HG03066 (cell line): ENCODE data around the gene CADM2.

Experiments
- ATAC-seq: cut with Tn5 transposase; IDR thresholded peaks from one replicate; pipeline ENCODE4 v1.9.1; 2021; ENCODE audit warnings: low read depth; ENCODE audit not compliant: unreplicated experiment

The CADM2 gene

GRCh38 chr3:85298032-85298431, 339.2 kb downstream of the CADM2 start:
- ATAC-seq = no peak

- no peak for ATAC-seq
These were observed 344.4 kb downstream of the CADM2 start for GRCh38 chr3:85303156-85303555.

DNA sequence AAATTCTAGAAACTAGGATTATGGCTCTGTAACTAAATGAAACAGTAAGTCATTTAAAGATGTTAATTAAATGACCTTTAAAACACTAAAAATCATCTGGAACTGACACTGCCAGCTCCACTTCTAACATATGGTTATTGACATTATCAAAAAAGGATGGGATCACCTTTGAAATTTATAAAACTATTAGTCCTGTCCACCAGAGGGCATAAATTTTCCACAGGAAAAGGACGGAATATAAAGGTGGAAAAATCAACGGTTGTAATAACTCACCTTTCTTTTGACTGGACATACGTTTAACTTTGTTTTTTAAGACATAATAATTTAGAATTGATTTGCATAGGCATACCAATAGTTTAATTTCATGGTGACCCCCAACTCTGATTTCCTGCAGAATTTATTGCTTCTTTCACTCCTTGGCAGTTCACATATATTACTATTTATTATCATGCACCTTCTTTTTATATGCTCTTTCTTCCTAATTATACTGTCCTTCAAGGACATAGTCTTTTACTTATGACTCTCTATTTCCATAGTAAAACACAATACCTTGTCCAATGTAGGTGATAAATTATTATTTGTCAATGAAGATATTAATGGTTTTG, 345.7 kb downstream of the CADM2 start:
- ATAC-seq = no peak

DNA sequence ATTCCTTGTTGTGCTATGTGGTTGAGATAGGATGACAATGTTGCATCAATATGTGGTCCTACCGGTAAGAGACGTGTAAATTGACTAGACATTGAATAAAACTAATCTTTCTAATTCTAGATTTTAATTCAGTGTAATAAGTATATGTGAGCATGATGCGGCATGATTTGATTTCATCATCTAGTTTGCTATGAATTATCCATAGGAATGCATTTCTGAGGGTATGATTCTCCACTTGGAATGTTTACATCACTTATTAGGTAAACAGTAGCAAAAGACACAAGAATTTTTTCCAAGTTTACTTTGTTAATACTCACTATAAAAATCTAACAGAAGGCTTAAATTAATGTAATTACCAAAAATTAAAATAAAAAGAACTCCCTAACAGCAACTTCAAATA, 353.5 kb downstream of the CADM2 start:
- no peak for ATAC-seq

GRCh38 chr3:85313380-85313779, 354.6 kb downstream of the CADM2 start:
- ATAC-seq = no peak

DNA sequence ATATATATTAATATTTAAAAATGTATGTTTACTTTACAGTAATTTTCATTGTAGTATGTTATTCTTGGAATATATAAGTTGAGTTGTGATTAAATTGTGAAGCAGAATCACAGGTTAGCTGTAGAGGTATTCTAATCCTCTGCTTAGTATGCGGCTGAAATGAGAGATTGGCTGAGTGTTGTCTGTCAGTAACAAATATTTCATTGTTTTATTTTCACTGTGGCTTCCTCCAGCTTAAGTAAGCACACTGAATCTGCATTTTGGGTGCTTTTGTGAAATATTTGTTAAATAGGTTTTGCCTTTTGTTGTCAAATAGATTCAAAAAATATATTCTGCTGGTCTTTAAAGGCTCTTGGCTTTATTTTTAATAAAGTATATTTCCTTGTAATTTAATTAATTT, 357.5 kb downstream of the CADM2 start:
- no peak for ATAC-seq

DNA sequence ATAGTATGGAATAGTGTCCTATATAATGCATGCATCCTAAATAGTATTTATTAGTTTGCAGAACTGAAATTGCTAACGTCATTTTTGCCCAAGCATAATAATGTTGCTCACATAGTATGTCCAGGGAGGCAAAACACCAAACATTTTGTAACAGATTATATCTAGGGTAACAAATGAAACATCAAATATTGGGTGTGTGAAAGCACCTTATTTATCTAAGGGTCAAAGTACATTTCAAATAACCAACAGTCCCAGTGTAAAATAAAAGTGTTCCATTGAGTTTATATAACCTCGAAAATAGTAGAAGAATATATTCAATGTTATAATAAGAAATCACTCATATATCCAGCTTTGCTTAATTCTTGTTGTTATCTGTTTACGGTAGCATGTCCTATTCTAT, 363.1 kb downstream of the CADM2 start:
- ATAC-seq = no peak

GRCh38 chr3:85330071-85330470, 371.3 kb downstream of the CADM2 start:
- no peak for ATAC-seq

- no peak for ATAC-seq
These were observed 379.1 kb downstream of the CADM2 start for GRCh38 chr3:85337895-85338294.

DNA sequence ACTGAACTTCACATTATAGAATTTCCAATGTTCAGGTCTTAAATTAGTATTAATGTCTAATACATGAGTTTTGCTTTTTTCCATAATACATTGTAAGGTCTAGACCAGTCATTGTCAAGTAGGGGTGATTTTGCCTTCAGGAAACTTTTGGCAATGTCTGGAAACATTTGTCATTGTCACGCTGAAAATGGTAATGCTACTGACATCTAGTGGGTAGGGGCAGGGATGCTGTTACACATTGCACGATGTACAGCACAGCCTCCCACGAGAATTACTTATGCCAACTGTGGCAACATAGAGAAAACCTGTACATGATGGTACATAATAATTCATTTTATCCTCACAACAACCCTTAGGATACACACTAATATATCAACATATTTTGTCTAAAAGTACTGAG, 384.1 kb downstream of the CADM2 start:
- ATAC-seq = no peak

GRCh38 chr3:85355572-85355971, 396.8 kb downstream of the CADM2 start:
- no peak for ATAC-seq

- peak; percentile 62 for ATAC-seq
These were observed 402.1 kb downstream of the CADM2 start for GRCh38 chr3:85360742-85361387.

- ATAC-seq = no peak
These were observed 405.6 kb downstream of the CADM2 start for GRCh38 chr3:85364296-85364909.

DNA sequence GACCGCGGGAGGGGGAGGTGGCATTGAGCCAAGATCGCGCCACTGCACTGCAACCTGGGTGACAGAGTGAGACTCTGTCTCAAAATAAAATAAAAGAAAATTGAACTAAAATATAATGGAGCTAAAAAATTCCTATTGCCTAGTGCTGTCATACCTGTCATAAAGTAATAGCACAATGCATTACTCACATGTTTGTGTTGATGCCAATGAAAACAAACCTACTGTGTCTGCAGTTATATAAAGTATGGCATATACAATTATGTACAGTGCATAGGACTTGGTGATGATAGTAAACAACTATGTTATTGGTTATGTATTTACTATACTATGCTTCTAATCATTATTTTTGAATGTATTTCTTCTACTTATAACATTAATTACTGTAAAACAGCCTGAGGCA, 411.6 kb downstream of the CADM2 start:
- no peak for ATAC-seq

DNA sequence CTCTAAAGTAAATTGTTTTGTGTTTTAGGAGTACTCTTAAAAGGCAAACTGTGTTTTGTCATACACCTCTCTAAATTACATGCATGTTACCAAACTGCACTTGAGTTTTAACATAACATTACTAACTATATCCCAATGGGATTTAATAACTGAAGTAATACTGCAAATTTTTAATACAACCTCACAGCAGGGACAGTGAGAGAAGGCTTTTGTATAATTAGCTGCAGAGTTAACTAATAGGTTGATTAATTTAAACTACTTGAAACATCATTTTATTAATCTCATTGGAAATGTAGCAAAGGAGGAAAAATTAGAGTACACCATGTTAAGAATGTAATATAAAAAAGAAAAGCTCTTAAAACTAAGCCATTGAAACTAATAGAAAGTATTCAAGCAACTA, 417.3 kb downstream of the CADM2 start:
- ATAC-seq = no peak

- ATAC-seq = no peak
These were observed 418.3 kb downstream of the CADM2 start for GRCh38 chr3:85377115-85377514.

- no peak for ATAC-seq
These were observed 425.6 kb downstream of the CADM2 start for GRCh38 chr3:85384372-85384771.

GRCh38 chr3:85387913-85388505, 429.2 kb downstream of the CADM2 start:
- no peak for ATAC-seq

- no peak for ATAC-seq
These were observed 435.6 kb downstream of the CADM2 start for GRCh38 chr3:85394424-85394823.

GRCh38 chr3:85397434-85397833, 438.6 kb downstream of the CADM2 start:
- no peak for ATAC-seq

GRCh38 chr3:85426121-85426520, 467.3 kb downstream of the CADM2 start:
- no peak for ATAC-seq

- ATAC-seq = no peak
These were observed 468.7 kb downstream of the CADM2 start for GRCh38 chr3:85427467-85427866.
